Measurements from ENCODE around the gene SRGAP3.

The SRGAP3 gene

GRCh38 chr3:9239680-9240079 is 9.8 kb downstream of the SRGAP3 start:
- no peaks in the 10 kb centered on the region for H3K4me1 ChIP-seq (ENCODE audit: control insufficient read depth, insufficient read depth, low read length)
- H3K27ac ChIP-seq (ENCODE audit: low read depth, low read length), result no peak overlapping the region
- no peak overlapping the region for H3K9ac ChIP-seq (ENCODE audit: low read length)
- no peaks in the 10 kb centered on the region for H3K27me3 ChIP-seq (ENCODE audit: control insufficient read depth, insufficient read depth, low read length)
- no peaks in the 10 kb centered on the region for H3K36me3 ChIP-seq (ENCODE audit: control insufficient read depth, insufficient read depth, low read length)
- H3K9me3 ChIP-seq (ENCODE audit: control insufficient read depth, insufficient read depth, low read depth, low read length), result no peaks in the 10 kb centered on the region
- no peak overlapping the region for H3K4me3 ChIP-seq (ENCODE audit: low read depth, low read length)

GRCh38 chr3:9238721-9239295 is 10.6 kb downstream of the SRGAP3 start:
- H3K4me1 ChIP-seq (ENCODE audit: control insufficient read depth, insufficient read depth, low read length), result no peaks in the 10 kb centered on the region
- H3K9me3 ChIP-seq (ENCODE audit: control insufficient read depth, insufficient read depth, low read depth, low read length), result no peaks in the 10 kb centered on the region
- no peaks in the 10 kb centered on the region for H3K27me3 ChIP-seq (ENCODE audit: control insufficient read depth, insufficient read depth, low read length)
- H3K36me3 ChIP-seq (ENCODE audit: control insufficient read depth, insufficient read depth, low read length), result no peaks in the 10 kb centered on the region
- H3K4me3 ChIP-seq (ENCODE audit: low read depth, low read length), result no peak overlapping the region
- H3K9ac ChIP-seq (ENCODE audit: low read length), result no peak overlapping the region
- no peak overlapping the region for H3K27ac ChIP-seq (ENCODE audit: low read depth, low read length)

GRCh38 chr3:9238276-9238675 is 11.2 kb downstream of the SRGAP3 start:
- H3K4me3 ChIP-seq (ENCODE audit: low read depth, low read length), result no peak overlapping the region
- H3K9ac ChIP-seq (ENCODE audit: low read length), result no peak overlapping the region
- no peaks in the 10 kb centered on the region for H3K4me1 ChIP-seq (ENCODE audit: control insufficient read depth, insufficient read depth, low read length)
- no peaks in the 10 kb centered on the region for H3K36me3 ChIP-seq (ENCODE audit: control insufficient read depth, insufficient read depth, low read length)
- H3K27ac ChIP-seq (ENCODE audit: low read depth, low read length), result no peak overlapping the region
- H3K27me3 ChIP-seq (ENCODE audit: control insufficient read depth, insufficient read depth, low read length), result no peaks in the 10 kb centered on the region
- H3K9me3 ChIP-seq (ENCODE audit: control insufficient read depth, insufficient read depth, low read depth, low read length), result no peaks in the 10 kb centered on the region

- Histone ChIP-seq H3K9ac (ENCODE audit: low read length) (no peak overlapping the region), H3K27me3 (ENCODE audit: control insufficient read depth, insufficient read depth, low read length) (no peaks in the 10 kb centered on the region), H3K4me3 (ENCODE audit: low read depth, low read length) (no peak overlapping the region), H3K4me1 (ENCODE audit: control insufficient read depth, insufficient read depth, low read length) (0 out of 2 replicates have a peak, but pooled peaks cover 3% of the 10 kb centered on the region), H3K36me3 (ENCODE audit: control insufficient read depth, insufficient read depth, low read length) (no peaks in the 10 kb centered on the region), H3K27ac (ENCODE audit: low read depth, low read length) (no peak overlapping the region), H3K9me3 (ENCODE audit: control insufficient read depth, insufficient read depth, low read depth, low read length) (no peaks in the 10 kb centered on the region)
These were observed 15.4 kb downstream of the SRGAP3 start for GRCh38 chr3:9233814-9234600.

DNA sequence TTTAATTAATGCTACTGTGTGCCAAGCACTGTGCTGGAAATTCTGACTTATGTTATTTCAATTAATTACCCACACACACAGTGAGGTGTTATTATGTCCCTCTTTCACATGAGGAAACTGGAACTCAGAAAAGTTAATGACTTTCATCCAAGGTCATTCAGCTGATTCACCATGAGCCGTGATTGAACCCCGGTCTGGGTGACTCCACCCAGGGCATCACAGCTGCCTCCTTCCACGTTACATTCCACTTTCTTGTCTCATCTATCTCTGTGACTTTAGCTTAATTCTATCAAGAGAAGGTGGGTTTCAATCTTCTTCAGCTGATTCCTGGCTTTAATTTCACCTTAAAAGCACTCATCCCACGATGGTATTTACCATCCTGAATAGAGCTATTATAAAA is 16.3 kb downstream of the SRGAP3 start:
- Histone ChIP-seq H3K27me3 (ENCODE audit: control insufficient read depth, insufficient read depth, low read length) (no peaks in the 10 kb centered on the region), H3K9ac (ENCODE audit: low read length) (no peak overlapping the region), H3K4me3 (ENCODE audit: low read depth, low read length) (no peak overlapping the region), H3K36me3 (ENCODE audit: control insufficient read depth, insufficient read depth, low read length) (no peaks in the 10 kb centered on the region), H3K27ac (ENCODE audit: low read depth, low read length) (no peak overlapping the region), H3K4me1 (ENCODE audit: control insufficient read depth, insufficient read depth, low read length) (0 out of 2 replicates have a peak, but pooled peaks cover 3% of the 10 kb centered on the region), H3K9me3 (ENCODE audit: control insufficient read depth, insufficient read depth, low read depth, low read length) (no peaks in the 10 kb centered on the region)

DNA sequence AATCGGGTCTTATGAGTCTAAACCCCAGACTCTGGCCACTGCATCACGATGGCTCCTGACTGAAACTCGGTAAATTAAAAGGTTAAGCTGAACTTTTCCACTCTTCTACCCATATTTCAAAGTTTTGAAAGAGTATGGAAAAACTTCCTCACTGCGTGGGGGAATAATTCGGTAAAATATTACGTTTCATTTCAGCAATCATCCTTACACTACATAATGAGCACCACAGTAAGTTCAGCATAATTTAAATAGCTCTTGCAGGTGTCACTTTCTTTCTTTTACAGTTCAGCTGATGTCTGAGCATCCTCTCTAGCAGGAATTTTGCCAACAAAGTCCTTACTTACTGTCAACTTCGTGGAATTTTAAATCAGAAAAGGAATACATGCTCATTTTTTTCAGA is 17.5 kb downstream of the SRGAP3 start:
- Histone ChIP-seq H3K27me3 (ENCODE audit: control insufficient read depth, insufficient read depth, low read length) (no peaks in the 10 kb centered on the region), H3K4me3 (ENCODE audit: low read depth, low read length) (no peak overlapping the region), H3K27ac (ENCODE audit: low read depth, low read length) (no peak overlapping the region), H3K4me1 (ENCODE audit: control insufficient read depth, insufficient read depth, low read length) (0 out of 2 replicates have a peak, but pooled peaks cover 3% of the 10 kb centered on the region), H3K9ac (ENCODE audit: low read length) (no peak overlapping the region), H3K36me3 (ENCODE audit: control insufficient read depth, insufficient read depth, low read length) (no peaks in the 10 kb centered on the region), H3K9me3 (ENCODE audit: control insufficient read depth, insufficient read depth, low read depth, low read length) (no peaks in the 10 kb centered on the region)

- Histone ChIP-seq H3K27me3 (ENCODE audit: control insufficient read depth, insufficient read depth, low read length) (no peaks in the 10 kb centered on the region), H3K36me3 (ENCODE audit: control insufficient read depth, insufficient read depth, low read length) (no peaks in the 10 kb centered on the region), H3K27ac (ENCODE audit: low read depth, low read length) (no peak overlapping the region), H3K9me3 (ENCODE audit: control insufficient read depth, insufficient read depth, low read depth, low read length) (no peaks in the 10 kb centered on the region), H3K4me3 (ENCODE audit: low read depth, low read length) (no peak overlapping the region), H3K4me1 (ENCODE audit: control insufficient read depth, insufficient read depth, low read length) (peaks cover 6% of the 10 kb centered on the region), H3K9ac (ENCODE audit: low read length) (no peak overlapping the region)
These were observed 18.0 kb downstream of the SRGAP3 start for GRCh38 chr3:9231471-9231870.

- Histone ChIP-seq H3K27me3 (ENCODE audit: control insufficient read depth, insufficient read depth, low read length) (no peaks in the 10 kb centered on the region), H3K4me1 (ENCODE audit: control insufficient read depth, insufficient read depth, low read length) (peaks cover 10% of the 10 kb centered on the region), H3K4me3 (ENCODE audit: low read depth, low read length) (no peak overlapping the region), H3K36me3 (ENCODE audit: control insufficient read depth, insufficient read depth, low read length) (no peaks in the 10 kb centered on the region), H3K9ac (ENCODE audit: low read length) (no peak overlapping the region), H3K27ac (ENCODE audit: low read depth, low read length) (no peak overlapping the region), H3K9me3 (ENCODE audit: control insufficient read depth, insufficient read depth, low read depth, low read length) (no peaks in the 10 kb centered on the region)
These were observed 18.4 kb downstream of the SRGAP3 start for GRCh38 chr3:9231006-9231405.

- H3K27ac ChIP-seq (ENCODE audit: low read depth, low read length), result no peak overlapping the region
- H3K4me1 ChIP-seq (ENCODE audit: control insufficient read depth, insufficient read depth, low read length), result peaks cover 14% of the 10 kb centered on the region
- no peak overlapping the region for H3K9ac ChIP-seq (ENCODE audit: low read length)
- H3K9me3 ChIP-seq (ENCODE audit: control insufficient read depth, insufficient read depth, low read depth, low read length), result no peaks in the 10 kb centered on the region
- no peaks in the 10 kb centered on the region for H3K27me3 ChIP-seq (ENCODE audit: control insufficient read depth, insufficient read depth, low read length)
- H3K4me3 ChIP-seq (ENCODE audit: low read depth, low read length), result no peak overlapping the region
- no peaks in the 10 kb centered on the region for H3K36me3 ChIP-seq (ENCODE audit: control insufficient read depth, insufficient read depth, low read length)
These were observed 18.9 kb downstream of the SRGAP3 start for GRCh38 chr3:9230596-9230995.

DNA sequence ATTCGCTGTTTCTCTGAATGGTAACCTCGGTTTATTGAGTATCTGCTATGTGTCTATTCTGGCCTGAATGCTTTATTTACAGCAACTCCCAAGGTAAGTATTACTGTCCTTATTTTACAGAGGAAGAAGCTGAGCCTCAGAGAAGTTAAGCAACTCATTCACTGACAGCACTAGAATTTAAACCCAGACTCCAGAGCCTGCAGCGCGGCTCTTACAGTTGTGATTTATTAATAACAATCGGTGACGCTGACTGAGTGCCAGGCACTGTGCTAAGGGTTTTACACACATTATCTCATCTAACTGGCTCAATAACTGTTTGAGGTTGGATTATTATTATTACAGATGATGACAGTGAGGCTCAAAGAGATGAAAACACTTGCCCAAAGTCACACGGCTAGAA is 19.6 kb downstream of the SRGAP3 start:
- Histone ChIP-seq H3K4me3 (ENCODE audit: low read depth, low read length) (no peak overlapping the region), H3K36me3 (ENCODE audit: control insufficient read depth, insufficient read depth, low read length) (no peaks in the 10 kb centered on the region), H3K9me3 (ENCODE audit: control insufficient read depth, insufficient read depth, low read depth, low read length) (no peaks in the 10 kb centered on the region), H3K27ac (ENCODE audit: low read depth, low read length) (no peak overlapping the region), H3K4me1 (ENCODE audit: control insufficient read depth, insufficient read depth, low read length) (peaks cover 22% of the 10 kb centered on the region), H3K9ac (ENCODE audit: low read length) (no peak overlapping the region), H3K27me3 (ENCODE audit: control insufficient read depth, insufficient read depth, low read length) (no peaks in the 10 kb centered on the region)

DNA sequence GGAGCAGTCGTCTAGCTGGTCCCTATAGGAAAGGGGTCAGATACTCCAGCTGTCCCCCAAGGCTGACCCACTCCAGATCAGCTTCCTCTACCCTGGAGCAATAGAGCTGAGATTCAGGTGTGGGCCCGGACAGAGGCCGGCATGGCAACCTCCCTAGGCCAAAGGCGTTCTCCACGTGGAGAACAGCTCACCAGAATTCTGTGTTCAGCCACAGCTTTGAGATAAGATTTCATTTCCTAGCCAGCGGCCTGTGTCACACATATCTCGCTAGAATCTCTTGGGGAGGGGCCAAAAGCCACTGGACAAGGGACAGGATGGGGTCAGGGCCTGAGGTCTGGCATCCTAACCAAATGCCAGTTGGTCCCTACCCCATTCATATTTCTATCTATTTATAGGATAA is 20.1 kb downstream of the SRGAP3 start:
- Histone ChIP-seq H3K9me3 (ENCODE audit: control insufficient read depth, insufficient read depth, low read depth, low read length) (no peaks in the 10 kb centered on the region), H3K36me3 (ENCODE audit: control insufficient read depth, insufficient read depth, low read length) (no peaks in the 10 kb centered on the region), H3K9ac (ENCODE audit: low read length) (no peak overlapping the region), H3K27ac (ENCODE audit: low read depth, low read length) (no peak overlapping the region), H3K27me3 (ENCODE audit: control insufficient read depth, insufficient read depth, low read length) (no peaks in the 10 kb centered on the region), H3K4me3 (ENCODE audit: low read depth, low read length) (no peak overlapping the region), H3K4me1 (ENCODE audit: control insufficient read depth, insufficient read depth, low read length) (peaks cover 26% of the 10 kb centered on the region)

Data from HUES6 (cell line).